Measurements from ENCODE around the gene HOXD3. TPM values are rescaled to one million over a fixed set of nuclear protein-coding genes. Genes with fewer than 3 reads are reported as not detected.

Gene HOXD3
- total and polyA plus RNA-seq, 2 experiments from 2014 or later, result 2.3 to 3.2 TPM

GRCh38 chr2:176169711-176170110 lies 12.6 kb downstream of the HOXD3 start:
- Histone ChIP-seq H3K4me1 (ENCODE audit: insufficient read depth) (peaks cover 8% of the 10 kb centered on the region; the same call in 1 of the 2 replicates), H3K27me3 (replicated peaks; ENCODE audit: insufficient read depth) (no peaks in the 10 kb centered on the region), H3K4me2 (ENCODE audit: unreplicated experiment) (no peak overlapping the region), H4K20me1 (ENCODE audit: insufficient read depth) (no peaks in the 10 kb centered on the region), H3K4me3 (no peak overlapping the region), H3K9me3 (ENCODE audit: low read depth) (no peaks in the 10 kb centered on the region), H2AFZ (no peak overlapping the region), H3K36me3 (ENCODE audit: low read depth) (0 out of 2 replicates have a peak, but pooled peaks cover 4% of the 10 kb centered on the region), H3F3A (ENCODE audit: insufficient read depth) (0 out of 2 replicates have a peak, but pooled peaks cover 8% of the 10 kb centered on the region), H3K9me2 (ENCODE audit: insufficient read depth) (no peaks in the 10 kb centered on the region), H3K79me2 (ENCODE audit: insufficient read depth) (no peaks in the 10 kb centered on the region), H3K27ac (no peak overlapping the region), H3K9ac (no peak overlapping the region)
- in situ Hi-C loops (cut with MboI), result no loop called here
- 71 to 72% methylated on average over 2 of the region's 2 CpGs for WGBS, 2 experiments (ENCODE audit: low coverage in 1 of 2, low lambda C conversion rate in 2 of 2, missing lambda C conversion rate in 2 of 2)
- DNase-seq, result no peak
- no peak for TF ChIP-seq EZH2phosphoT487 (IDR thresholded peaks at IDR 0.05; ENCODE audit: insufficient read depth, low read depth)

DNA sequence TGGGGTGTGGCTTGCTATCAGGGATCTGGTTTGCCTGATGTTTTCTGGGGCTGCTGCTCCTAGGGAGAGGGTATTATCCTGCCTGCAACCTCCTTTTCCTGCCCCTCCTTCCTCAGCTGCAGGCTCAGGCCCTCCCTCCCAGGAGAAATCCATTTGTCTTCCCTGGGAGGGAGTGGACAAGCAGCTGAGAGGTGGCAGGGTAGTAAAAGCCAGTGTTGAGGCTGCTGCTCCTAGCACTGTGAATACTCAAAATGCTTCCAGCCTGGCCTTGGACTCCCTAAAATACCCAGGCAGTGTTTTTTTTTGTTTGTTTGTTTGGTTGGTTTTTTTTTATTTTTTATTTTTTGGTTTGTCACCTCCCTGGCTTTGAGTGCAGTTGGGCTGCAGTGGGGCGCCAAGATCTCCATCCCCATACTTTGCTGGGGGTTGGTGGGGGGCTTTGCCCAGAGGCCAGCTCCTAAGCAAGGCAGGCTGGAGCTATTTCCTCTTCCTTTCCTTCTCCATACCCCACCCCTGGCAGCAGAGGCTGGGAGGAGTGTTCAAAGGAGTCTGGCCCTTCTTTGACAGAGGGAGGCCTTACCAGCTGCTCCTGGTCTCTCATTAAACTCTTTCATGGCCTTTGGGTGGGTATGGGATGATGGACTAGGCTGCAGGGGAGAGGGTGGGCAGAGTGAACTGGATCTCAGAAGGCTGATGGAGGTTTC lies 13.6 kb downstream of the HOXD3 start:
- Histone ChIP-seq H3K9me2 (ENCODE audit: insufficient read depth) (no peaks in the 10 kb centered on the region), H3K9ac (no peak overlapping the region), H3K4me2 (ENCODE audit: unreplicated experiment) (no peak overlapping the region), H2AFZ (no peak overlapping the region), H3F3A (ENCODE audit: insufficient read depth) (0 out of 2 replicates have a peak, but pooled peaks cover 8% of the 10 kb centered on the region), H3K9me3 (ENCODE audit: low read depth) (no peaks in the 10 kb centered on the region), H3K36me3 (ENCODE audit: low read depth) (0 out of 2 replicates have a peak, but pooled peaks cover 4% of the 10 kb centered on the region), H3K27me3 (replicated peaks; ENCODE audit: insufficient read depth) (no peaks in the 10 kb centered on the region), H3K4me3 (no peak overlapping the region), H3K79me2 (ENCODE audit: insufficient read depth) (no peaks in the 10 kb centered on the region), H4K20me1 (ENCODE audit: insufficient read depth) (no peaks in the 10 kb centered on the region), H3K27ac (no peak overlapping the region), H3K4me1 (ENCODE audit: insufficient read depth) (peaks cover 8% of the 10 kb centered on the region; the same call in 1 of the 2 replicates)
- WGBS, 2 experiments (ENCODE audit: low coverage in 1 of 2, low lambda C conversion rate in 2 of 2, missing lambda C conversion rate in 2 of 2), result 91 to 97% methylated on average over 1 of the region's 1 CpG
- no peak for DNase-seq
- in situ Hi-C loops (cut with MboI), result no loop called here
- TF ChIP-seq EZH2 (IDR thresholded peaks at IDR 0.05; ENCODE audit: insufficient read depth, poor library complexity, severe bottlenecking) (no peak), EZH2phosphoT487 (IDR thresholded peaks at IDR 0.05; ENCODE audit: insufficient read depth, low read depth) (no peak)

GRCh38 chr2:176171351-176172006 lies 14.4 kb downstream of the HOXD3 start:
- Histone ChIP-seq H3K36me3 (ENCODE audit: low read depth) (0 out of 2 replicates have a peak, but pooled peaks cover 4% of the 10 kb centered on the region), H3F3A (ENCODE audit: insufficient read depth) (0 out of 2 replicates have a peak, but pooled peaks cover under 1% of the 10 kb centered on the region), H4K20me1 (ENCODE audit: insufficient read depth) (no peaks in the 10 kb centered on the region), H3K9me3 (ENCODE audit: low read depth) (no peaks in the 10 kb centered on the region), H3K27me3 (replicated peaks; ENCODE audit: insufficient read depth) (no peaks in the 10 kb centered on the region), H3K79me2 (ENCODE audit: insufficient read depth) (no peaks in the 10 kb centered on the region), H3K9me2 (ENCODE audit: insufficient read depth) (no peaks in the 10 kb centered on the region), H3K9ac (no peak overlapping the region), H3K4me2 (ENCODE audit: unreplicated experiment) (no peak overlapping the region), H3K4me3 (no peak overlapping the region), H3K4me1 (ENCODE audit: insufficient read depth) (peaks cover 8% of the 10 kb centered on the region; the same call in 1 of the 2 replicates), H2AFZ (no peak overlapping the region), H3K27ac (no peak overlapping the region)
- no peak for DNase-seq
- TF ChIP-seq EZH2phosphoT487 (IDR thresholded peaks at IDR 0.05; ENCODE audit: insufficient read depth, low read depth) (no peak), EZH2 (IDR thresholded peaks at IDR 0.05; ENCODE audit: insufficient read depth, poor library complexity, severe bottlenecking) (no peak)
- in situ Hi-C loops (cut with MboI), result no loop called here
- 94 to 95% methylated on average over 29 to 51 of the region's 51 CpGs for WGBS, 2 experiments (ENCODE audit: low coverage in 1 of 2, low lambda C conversion rate in 2 of 2, missing lambda C conversion rate in 2 of 2)

GRCh38 chr2:176172007-176172894 lies 15.1 kb downstream of the HOXD3 start:
- no peak for DNase-seq
- H2AFZ ChIP-seq, result no peak overlapping the region
- no peaks in the 10 kb centered on the region for H4K20me1 ChIP-seq (ENCODE audit: insufficient read depth)
- H3K27me3 ChIP-seq (replicated peaks; ENCODE audit: insufficient read depth), result no peaks in the 10 kb centered on the region
- H3K4me1 ChIP-seq (ENCODE audit: insufficient read depth), result peaks cover 4% of the 10 kb centered on the region; the same call in 1 of the 2 replicates
- no peaks in the 10 kb centered on the region for H3K79me2 ChIP-seq (ENCODE audit: insufficient read depth)
- no peak overlapping the region for H3K27ac ChIP-seq
- no peaks in the 10 kb centered on the region for H3F3A ChIP-seq (ENCODE audit: insufficient read depth)
- WGBS, 2 experiments (ENCODE audit: low coverage in 1 of 2, low lambda C conversion rate in 2 of 2, missing lambda C conversion rate in 2 of 2), result 95 to 96% methylated on average over 37 to 60 of the region's 60 CpGs
- H3K4me2 ChIP-seq (ENCODE audit: unreplicated experiment), result no peak overlapping the region
- no peak overlapping the region for H3K9ac ChIP-seq
- no peaks in the 10 kb centered on the region for H3K9me3 ChIP-seq (ENCODE audit: low read depth)
- 0 out of 2 replicates have a peak, but pooled peaks cover 4% of the 10 kb centered on the region for H3K36me3 ChIP-seq (ENCODE audit: low read depth)
- in situ Hi-C loops (cut with MboI), result no loop called here
- no peak for TF ChIP-seq EZH2 (IDR thresholded peaks at IDR 0.05; ENCODE audit: insufficient read depth, poor library complexity, severe bottlenecking)
- no peak for TF ChIP-seq EZH2phosphoT487 (IDR thresholded peaks at IDR 0.05; ENCODE audit: insufficient read depth, low read depth)
- no peaks in the 10 kb centered on the region for H3K9me2 ChIP-seq (ENCODE audit: insufficient read depth)
- H3K4me3 ChIP-seq, result no peak overlapping the region

Data from GM23248 (cell line).